Neuronal stem cell (in vitro differentiated cells): ENCODE data around the gene MESD.

Experiments used
- DNase-seq: peaks from one replicate; pipeline ENCODE4 v3.0.0-alpha.2; 2013; ENCODE audit warnings: low spot score
- H2AFZ ChIP-seq: one replicate; pipeline ENCODE4 v1.6.1; 2013; ENCODE audit warnings: mild to moderate bottlenecking, low read length, inconsistent platforms
- H2AK5ac ChIP-seq: 2 replicates; pipeline ENCODE4 v1.6.1; 2013; ENCODE audit warnings: low read depth, mild to moderate bottlenecking, inconsistent platforms, low read length, moderate library complexity, mixed read lengths
- H2BK120ac ChIP-seq: 2 replicates; pipeline ENCODE4 v1.6.1; 2013; ENCODE audit warnings: low read depth, mild to moderate bottlenecking, inconsistent platforms, low read length, moderate library complexity, mixed read lengths
- H2BK12ac ChIP-seq: one replicate; pipeline ENCODE4 v1.6.1; 2013; ENCODE audit warnings: low read length, inconsistent platforms
- H2BK15ac ChIP-seq: 2 replicates; pipeline ENCODE4 v1.6.1; 2013; ENCODE audit warnings: mild to moderate bottlenecking, low read length, inconsistent platforms, mixed read lengths
- H2BK5ac ChIP-seq: one replicate; pipeline ENCODE4 v1.6.1; 2013; ENCODE audit warnings: inconsistent platforms, mild to moderate bottlenecking, low read length, moderate library complexity
- H3K14ac ChIP-seq: one replicate; pipeline ENCODE4 v1.6.1; 2013; ENCODE audit warnings: low read length, inconsistent platforms
- H3K18ac ChIP-seq: 2 replicates; pipeline ENCODE4 v1.6.1; 2013; ENCODE audit warnings: low read length, inconsistent platforms
- H3K23ac ChIP-seq: 2 replicates; pipeline ENCODE4 v1.6.1; 2013; ENCODE audit warnings: low read depth, mild to moderate bottlenecking, mixed read lengths, low read length, inconsistent platforms; ENCODE audit not compliant: poor library complexity
- H3K27ac ChIP-seq: replicated peaks from 3 replicates; pipeline ENCODE4 v1.5.1; 2013; ENCODE audit warnings: low read length, inconsistent platforms
- H3K27me3 ChIP-seq, 3 experiments: 2 replicates each; pipeline ENCODE4 v1.6.1; 2013; ENCODE audit warnings: low read length in 3 of 3, mild to moderate bottlenecking in 2 of 3, inconsistent platforms in 1 of 3, low read depth in 1 of 3, mixed read lengths in 1 of 3, moderate library complexity in 1 of 3; ENCODE audit not compliant: control insufficient read depth in 3 of 3, insufficient read depth in 3 of 3
- H3K36me3 ChIP-seq, 2 donors: replicated peaks in 1 of 2; 2 replicates each; pipeline ENCODE4 v1.6.1; 2013; ENCODE audit warnings: low read length in 2 of 2; ENCODE audit not compliant: control insufficient read depth in 2 of 2, insufficient read depth in 2 of 2
- H3K4ac ChIP-seq: 2 replicates; pipeline ENCODE4 v1.6.1; 2013; ENCODE audit warnings: inconsistent platforms, mild to moderate bottlenecking, low read length, moderate library complexity
- H3K4me1 ChIP-seq, 2 donors: 1 replicate in 1 of 2; 2 replicates in 1 of 2; pipeline ENCODE4 v1.6.1; 2013; ENCODE audit warnings: low read length in 2 of 2, low read depth in 1 of 2; ENCODE audit not compliant: control insufficient read depth in 2 of 2, insufficient read depth in 1 of 2
- H3K4me2 ChIP-seq: one replicate; pipeline ENCODE4 v1.6.1; 2013; ENCODE audit warnings: mild to moderate bottlenecking, low read length, inconsistent platforms; ENCODE audit not compliant: insufficient read depth, poor library complexity, severe bottlenecking
- H3K4me3 ChIP-seq, 2 donors: 2 replicates each; pipeline ENCODE4 v1.5.1; 2013; ENCODE audit warnings: low read length in 2 of 2, mild to moderate bottlenecking in 2 of 2, inconsistent platforms in 1 of 2, moderate library complexity in 1 of 2
- H3K79me1 ChIP-seq: one replicate; pipeline ENCODE4 v1.6.1; 2013; ENCODE audit warnings: low read depth, mild to moderate bottlenecking, inconsistent platforms, low read length, moderate library complexity
- H3K9ac ChIP-seq: one replicate; pipeline ENCODE4 v1.6.1; 2013; ENCODE audit warnings: mild to moderate bottlenecking, low read depth, low read length, inconsistent platforms; ENCODE audit not compliant: poor library complexity
- H3K9me3 ChIP-seq, 2 donors: replicated peaks in 1 of 2; 2 replicates each; pipeline versions ENCODE3 to v1.6.1; 2013; ENCODE audit warnings: low read length in 2 of 2, mild to moderate bottlenecking in 2 of 2, inconsistent platforms in 1 of 2, low read depth in 1 of 2, mixed read lengths in 1 of 2, moderate library complexity in 1 of 2; ENCODE audit not compliant: control insufficient read depth in 2 of 2, insufficient read depth in 1 of 2
- H4K8ac ChIP-seq: one replicate; pipeline ENCODE4 v1.6.1; 2013; ENCODE audit warnings: low read depth, mild to moderate bottlenecking, inconsistent platforms, low read length, moderate library complexity
- H4K91ac ChIP-seq: one replicate; pipeline ENCODE4 v1.6.1; 2013; ENCODE audit warnings: low read length, low read depth, mild to moderate bottlenecking, inconsistent platforms; ENCODE audit not compliant: poor library complexity
- WGBS, 2 donors: extraction: QIAGEN DNeasy Blood & Tissue Kit; methylation state at CpG; one replicate each; pipeline ENCODE4 v1.1.7; 2013; ENCODE audit warnings: missing lambda C conversion rate in 2 of 2, mixed read lengths in 1 of 2; ENCODE audit not compliant: insufficient read length in 2 of 2, insufficient replicate concordance in 1 of 2; ENCODE audit errors: extremely low coverage in 2 of 2; 5-methylcytosine and 5-hydroxymethylcytosine counted together

The MESD gene

GRCh38 chr15:81000624-81001151 lies 11.1 kb upstream of the MESD start, which contains the start of gene TLNRD1:
TLNRD1 (plus strand) TSS chr15:81000923; CDS start chr15:81002272, 1,349 bp downstream.
- peak within 1 kb of the TSS; percentile 100 for H3K18ac ChIP-seq
- H3K79me1 ChIP-seq, result peaks cover 15% of the 10 kb centered on the region
- DNase-seq, result peak; percentile 85
- peak within 1 kb of the TSS; percentile 59 to 96 for H3K4me3 ChIP-seq
- H2BK5ac ChIP-seq, result peak within 1 kb of the TSS; percentile 84
- H3K23ac ChIP-seq, result peak within 1 kb of the TSS; percentile 100
- peaks cover 7 to 33% of the 10 kb centered on the region in 2 donors for H3K36me3 ChIP-seq
- peak within 1 kb of the TSS; percentile 88 for H3K4me2 ChIP-seq
- peak within 1 kb of the TSS; percentile 83 for H2AK5ac ChIP-seq
- peaks cover 5 to 12% of the 10 kb centered on the region in 2 donors for H3K9me3 ChIP-seq
- H4K8ac ChIP-seq, result no peak within 1 kb of the TSS
- peak within 1 kb of the TSS; percentile 5 for H2BK12ac ChIP-seq
- peaks cover 7 to 9% of the 10 kb centered on the region in 2 donors for H3K4me1 ChIP-seq
- H4K91ac ChIP-seq, result no peak within 1 kb of the TSS
- peak within 1 kb of the TSS; percentile 52 for H2BK15ac ChIP-seq
- peak within 1 kb of the TSS; percentile 63 for H3K14ac ChIP-seq
- peak within 1 kb of the TSS; percentile 100 for H2BK120ac ChIP-seq
- peak within 1 kb of the TSS; percentile 99 for H2AFZ ChIP-seq
- peaks cover 0 to 5% (median 0%) of the 10 kb centered on the region in 3 experiments for H3K27me3 ChIP-seq
- H3K9ac ChIP-seq, result peak within 1 kb of the TSS; percentile 94
- H3K4ac ChIP-seq, result peak within 1 kb of the TSS; percentile 38
- WGBS, 2 donors, result no CpG with 5 or more reads among the region's 66 CpGs
- H3K27ac ChIP-seq, result peak within 1 kb of the TSS; percentile 79

- Histone ChIP-seq H2AFZ (peak overlapping the region; percentile 99), H2BK12ac (no peak overlapping the region), H4K8ac (no peak overlapping the region), H3K9ac (peak overlapping the region; percentile 94), H2AK5ac (peak overlapping the region; percentile 83), H3K79me1 (peaks cover 15% of the 10 kb centered on the region), H3K23ac (peak overlapping the region; percentile 100), H3K36me3 (peaks cover 7 to 31% of the 10 kb centered on the region in 2 donors), H3K9me3 (peaks cover 5 to 12% of the 10 kb centered on the region in 2 donors), H3K4me3 (peak overlapping the region; percentile 59 to 96), H3K4me1 (peaks cover 9 to 10% of the 10 kb centered on the region in 2 donors), H3K14ac (peak overlapping the region; percentile 63), H3K18ac (peak overlapping the region; percentile 100), H3K27ac (peak overlapping the region; percentile 33), H2BK5ac (peak overlapping the region; percentile 84), H2BK120ac (no peak overlapping the region), H4K91ac (no peak overlapping the region), H3K27me3 (peaks cover 0 to 5% (median 0%) of the 10 kb centered on the region in 3 experiments), H3K4ac (no peak overlapping the region), H2BK15ac (peak overlapping the region; percentile 52), H3K4me2 (peak overlapping the region; percentile 86)
- WGBS, 2 donors, result no CpG with 5 or more reads among the region's 21 CpGs
- no peak for DNase-seq
Measured at GRCh38 chr15:81000144-81000623, 10.6 kb upstream of the MESD start.

GRCh38 chr15:80999623-81000036 lies 10.0 kb upstream of the MESD start:
- Histone ChIP-seq H3K9ac (no peak overlapping the region), H2BK15ac (no peak overlapping the region), H3K14ac (no peak overlapping the region), H3K9me3 (peaks cover 5 to 12% of the 10 kb centered on the region in 2 donors), H4K91ac (no peak overlapping the region), H2BK120ac (no peak overlapping the region), H3K4me2 (peak overlapping the region; percentile 86), H2AK5ac (no peak overlapping the region), H2BK5ac (no peak overlapping the region), H3K27me3 (peaks cover 0 to 5% (median 0%) of the 10 kb centered on the region in 3 experiments), H3K27ac (no peak overlapping the region), H3K4ac (no peak overlapping the region), H3K79me1 (peaks cover 15% of the 10 kb centered on the region), H2AFZ (no peak overlapping the region), H2BK12ac (no peak overlapping the region), H3K36me3 (peaks cover 7 to 26% of the 10 kb centered on the region in 2 donors), H3K18ac (no peak overlapping the region), H4K8ac (no peak overlapping the region), H3K4me3 (peak overlapping the region in 1 of 2 donors; percentile 59), H3K23ac (no peak overlapping the region), H3K4me1 (peaks cover 9 to 13% of the 10 kb centered on the region in 2 donors)
- no peak for DNase-seq
- WGBS, 2 donors, result no CpG with 5 or more reads among the region's 13 CpGs

- no peak overlapping the region for H2AK5ac ChIP-seq
- no peak overlapping the region for H2BK15ac ChIP-seq
- H3K27me3 ChIP-seq, result peaks cover 0 to 5% (median 0%) of the 10 kb centered on the region in 3 experiments
- no peak overlapping the region for H3K27ac ChIP-seq
- H3K9me3 ChIP-seq, result peaks cover 5 to 12% of the 10 kb centered on the region in 2 donors
- H3K4me3 ChIP-seq, result no peak overlapping the region
- no peak overlapping the region for H3K18ac ChIP-seq
- H2BK5ac ChIP-seq, result no peak overlapping the region
- no peak overlapping the region for H2BK12ac ChIP-seq
- DNase-seq, result no peak
- no peak overlapping the region for H4K8ac ChIP-seq
- no peak overlapping the region for H3K9ac ChIP-seq
- H3K36me3 ChIP-seq, result peaks cover 7 to 12% of the 10 kb centered on the region in 2 donors
- no peak overlapping the region for H3K23ac ChIP-seq
- H3K4me1 ChIP-seq, result peaks cover 9 to 13% of the 10 kb centered on the region in 2 donors
- WGBS, 2 donors, result no CpG with 5 or more reads among the region's 1 CpG
- H4K91ac ChIP-seq, result no peak overlapping the region
- no peak overlapping the region for H2BK120ac ChIP-seq
- H2AFZ ChIP-seq, result no peak overlapping the region
- no peak overlapping the region for H3K4ac ChIP-seq
- H3K4me2 ChIP-seq, result no peak overlapping the region
- peaks cover 15% of the 10 kb centered on the region for H3K79me1 ChIP-seq
- no peak overlapping the region for H3K14ac ChIP-seq
Measured at GRCh38 chr15:80998251-80998650, 8.6 kb upstream of the MESD start.
